ENCODE measurements around the gene RMC1. TPM values are rescaled to one million over a fixed set of nuclear protein-coding genes. Genes with fewer than 3 reads are reported as not detected.

RMC1 gene
- total and polyA plus RNA-seq, 2 donors from 2014 or later = 25.9 to 40.4 TPM

DNA sequence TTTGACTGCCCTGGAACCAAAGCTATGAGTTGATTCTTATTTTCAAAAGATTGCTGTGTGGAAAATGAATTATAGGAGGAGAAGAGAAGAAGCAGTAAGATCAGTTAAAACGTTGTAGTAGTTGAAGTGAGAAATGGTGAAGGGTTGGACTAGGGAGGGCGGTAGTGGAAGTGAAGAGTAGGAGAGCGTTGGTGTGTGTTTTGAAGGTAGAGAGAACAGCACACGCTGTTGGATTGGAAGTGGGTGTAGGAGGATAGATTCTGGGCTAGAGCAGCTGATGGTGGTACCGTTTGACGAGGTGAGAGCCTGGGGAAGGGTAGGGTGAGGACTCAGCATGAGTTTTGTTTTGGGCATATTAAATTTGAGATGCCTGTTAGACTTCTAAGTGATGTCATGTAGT is 31.8 kb upstream of the RMC1 start:
- Histone ChIP-seq H3K4me3 (ENCODE audit: low read length in 3 of 3) (no peak overlapping the region), H3K9me3 (ENCODE audit: control insufficient read depth in 2 of 3, insufficient read depth in 1 of 3, low read length in 3 of 3) (no peaks in the 10 kb centered on the region), H3K4me1 (ENCODE audit: control insufficient read depth in 2 of 3, insufficient read depth in 2 of 3, low read depth in 1 of 3, low read length in 3 of 3) (no peaks in the 10 kb centered on the region), H3K36me3 (ENCODE audit: control insufficient read depth in 2 of 3, insufficient read depth in 3 of 3, low read length in 3 of 3) (peaks cover 12 to 67% (median 32%) of the 10 kb centered on the region in 3 donors), H3K27me3 (ENCODE audit: control insufficient read depth, insufficient read depth, low read length) (no peaks in the 10 kb centered on the region), H3K9ac (ENCODE audit: low read length in 3 of 3) (no peak overlapping the region), H3K27ac (ENCODE audit: low read depth in 2 of 2, low read length in 2 of 2) (no peak overlapping the region)
- FAIRE-seq (no peak), DNase-seq (no peak)
- intact Hi-C loops (cut with DNase I) = no loop called here
- TF ChIP-seq, protein P1, sequence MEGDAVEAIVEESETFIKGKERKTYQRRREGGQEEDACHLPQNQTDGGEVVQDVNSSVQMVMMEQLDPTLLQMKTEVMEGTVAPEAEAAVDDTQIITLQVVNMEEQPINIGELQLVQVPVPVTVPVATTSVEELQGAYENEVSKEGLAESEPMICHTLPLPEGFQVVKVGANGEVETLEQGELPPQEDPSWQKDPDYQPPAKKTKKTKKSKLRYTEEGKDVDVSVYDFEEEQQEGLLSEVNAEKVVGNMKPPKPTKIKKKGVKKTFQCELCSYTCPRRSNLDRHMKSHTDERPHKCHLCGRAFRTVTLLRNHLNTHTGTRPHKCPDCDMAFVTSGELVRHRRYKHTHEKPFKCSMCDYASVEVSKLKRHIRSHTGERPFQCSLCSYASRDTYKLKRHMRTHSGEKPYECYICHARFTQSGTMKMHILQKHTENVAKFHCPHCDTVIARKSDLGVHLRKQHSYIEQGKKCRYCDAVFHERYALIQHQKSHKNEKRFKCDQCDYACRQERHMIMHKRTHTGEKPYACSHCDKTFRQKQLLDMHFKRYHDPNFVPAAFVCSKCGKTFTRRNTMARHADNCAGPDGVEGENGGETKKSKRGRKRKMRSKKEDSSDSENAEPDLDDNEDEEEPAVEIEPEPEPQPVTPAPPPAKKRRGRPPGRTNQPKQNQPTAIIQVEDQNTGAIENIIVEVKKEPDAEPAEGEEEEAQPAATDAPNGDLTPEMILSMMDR (IDR thresholded peaks at IDR 0.05; ENCODE audit: borderline replicate concordance, extremely low read depth, insufficient read depth) = no peak

DNA sequence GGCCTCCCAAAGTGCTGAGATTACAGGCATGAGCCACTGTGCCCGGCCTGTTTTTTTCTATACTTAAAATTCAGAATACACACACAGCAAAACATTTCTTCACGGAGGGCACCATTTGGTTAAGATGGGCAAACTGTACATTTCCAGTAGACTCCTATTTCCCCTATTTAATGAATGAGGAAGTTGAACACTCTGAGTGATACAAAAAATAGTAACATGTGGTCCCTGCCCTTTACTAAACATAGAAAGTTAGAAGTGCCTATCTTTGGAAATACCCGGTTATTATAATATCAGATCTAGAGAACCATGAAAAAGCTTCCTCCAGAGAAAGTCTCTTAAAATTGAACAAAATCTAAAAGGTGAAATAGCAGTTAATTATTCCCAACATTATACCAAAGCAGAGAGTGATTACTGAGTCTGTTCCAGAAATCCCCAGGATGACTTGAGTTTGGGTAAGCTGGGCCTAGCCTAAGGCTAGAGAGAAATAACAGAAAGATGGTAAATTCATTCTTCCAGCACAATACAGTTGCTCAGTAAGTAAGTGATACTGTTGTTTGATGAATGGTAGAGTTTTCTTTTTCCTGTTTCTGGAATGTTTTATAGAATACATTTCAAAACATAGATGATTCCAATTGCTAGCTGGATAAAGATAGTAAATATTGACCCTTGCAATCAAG is 23.3 kb upstream of the RMC1 start:
- Histone ChIP-seq H3K27ac (ENCODE audit: low read depth in 2 of 2, low read length in 2 of 2) (no peak overlapping the region), H3K4me1 (ENCODE audit: control insufficient read depth in 2 of 3, insufficient read depth in 2 of 3, low read depth in 1 of 3, low read length in 3 of 3) (no peaks in the 10 kb centered on the region), H3K9ac (ENCODE audit: low read length in 3 of 3) (no peak overlapping the region), H3K9me3 (ENCODE audit: control insufficient read depth in 2 of 3, insufficient read depth in 1 of 3, low read length in 3 of 3) (no peaks in the 10 kb centered on the region), H3K4me3 (ENCODE audit: low read length in 3 of 3) (no peak overlapping the region), H3K27me3 (ENCODE audit: control insufficient read depth, insufficient read depth, low read length) (no peaks in the 10 kb centered on the region), H3K36me3 (ENCODE audit: control insufficient read depth in 2 of 3, insufficient read depth in 3 of 3, low read length in 3 of 3) (peaks cover 2 to 59% (median 22%) of the 10 kb centered on the region in 3 donors)
- TF ChIP-seq, protein P1 (IDR thresholded peaks at IDR 0.05; ENCODE audit: borderline replicate concordance, extremely low read depth, insufficient read depth) = no peak
- intact Hi-C loops (cut with DNase I) = no loop called here
- no peak for FAIRE-seq
- DNase-seq = no peak

GRCh38 chr18:23484561-23485182 is 18.6 kb upstream of the RMC1 start:
- DNase-seq = peak in 3 of 5 donors; percentile 26 to 38 (median 33)
- Histone ChIP-seq H3K27ac (ENCODE audit: low read depth in 2 of 2, low read length in 2 of 2) (no peak overlapping the region), H3K9me3 (ENCODE audit: control insufficient read depth in 2 of 3, insufficient read depth in 1 of 3, low read length in 3 of 3) (no peaks in the 10 kb centered on the region), H3K9ac (ENCODE audit: low read length in 3 of 3) (no peak overlapping the region), H3K4me1 (ENCODE audit: control insufficient read depth in 2 of 3, insufficient read depth in 2 of 3, low read depth in 1 of 3, low read length in 3 of 3) (peaks cover 0 to 5% (median 0%) of the 10 kb centered on the region in 3 donors), H3K36me3 (ENCODE audit: control insufficient read depth in 2 of 3, insufficient read depth in 3 of 3, low read length in 3 of 3) (peaks cover 2 to 21% (median 10%) of the 10 kb centered on the region in 3 donors), H3K4me3 (ENCODE audit: low read length in 3 of 3) (no peak overlapping the region), H3K27me3 (ENCODE audit: control insufficient read depth, insufficient read depth, low read length) (no peaks in the 10 kb centered on the region)
- TF ChIP-seq, protein P1 (IDR thresholded peaks at IDR 0.05; ENCODE audit: borderline replicate concordance, extremely low read depth, insufficient read depth) = no peak
- FAIRE-seq = no peak
- intact Hi-C loops (cut with DNase I) = no loop called here

Measured in kidney (tissue), 14 donors.